ENCODE results near the gene SPAG9.

Gene SPAG9

DNA sequence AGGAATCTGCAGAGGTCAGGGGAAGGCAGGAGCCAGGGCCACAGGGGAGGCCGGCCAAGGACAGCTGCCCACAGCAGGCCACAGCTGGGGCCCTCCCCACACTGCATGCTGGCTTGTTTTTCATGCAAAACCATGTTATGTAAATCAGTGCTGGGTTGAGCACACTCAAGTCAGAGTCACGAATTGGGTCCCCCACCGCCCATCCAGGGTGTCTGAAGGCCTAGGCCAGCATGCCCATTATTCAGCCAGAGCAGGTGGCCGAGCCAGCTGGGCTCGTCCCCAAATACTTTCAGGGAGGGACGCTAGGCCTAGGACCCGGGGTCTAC lies 203.3 kb downstream of the SPAG9 start:
- Mint-ChIP-seq H3K4me1 (ENCODE audit: low read depth) (peaks cover 65% of the 10 kb centered on the region), H3K27ac (no peak overlapping the region), H3K9me3 (no peaks in the 10 kb centered on the region), H3K36me3 (ENCODE audit: low read depth) (no peaks in the 10 kb centered on the region), H3K27me3 (no peaks in the 10 kb centered on the region), H3K4me3 (no peak overlapping the region)

DNA sequence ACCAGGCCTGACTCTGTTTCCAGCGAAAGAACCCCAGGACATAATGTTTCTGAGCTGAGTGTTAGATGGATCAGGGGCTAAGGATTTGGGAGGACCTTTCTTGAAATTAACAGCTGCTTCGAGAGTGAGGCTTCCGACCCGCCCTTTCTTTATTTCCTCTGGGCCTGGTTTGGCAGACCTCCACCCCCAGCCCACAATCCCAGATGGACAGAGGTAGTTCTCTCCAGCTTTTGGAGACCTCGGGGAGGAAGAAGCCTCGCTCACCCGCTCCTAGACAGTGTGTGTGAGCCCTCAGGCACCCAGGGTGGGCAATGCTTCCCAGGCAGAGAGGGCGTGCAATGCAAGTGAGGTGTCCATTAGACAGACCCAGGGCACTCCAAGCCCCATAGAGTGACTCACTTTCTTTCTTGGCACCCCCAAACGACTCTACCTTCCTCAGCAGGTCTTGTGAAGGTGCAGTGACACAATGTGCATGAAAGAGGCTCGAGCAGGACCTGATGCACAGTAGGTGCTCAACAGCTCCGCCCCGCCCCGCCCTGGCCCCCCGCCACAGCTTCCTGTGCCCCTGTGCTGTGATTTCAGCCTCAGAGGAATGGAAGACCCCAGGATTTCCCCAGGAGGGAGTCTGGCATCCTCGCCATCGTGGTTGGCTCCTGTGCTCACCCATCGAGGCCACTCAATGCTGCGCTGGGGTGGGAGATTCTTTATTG lies 203.8 kb downstream of the SPAG9 start:
- Mint-ChIP-seq H3K4me1 (ENCODE audit: low read depth) (peaks cover 65% of the 10 kb centered on the region), H3K4me3 (no peak overlapping the region), H3K27me3 (no peaks in the 10 kb centered on the region), H3K27ac (peak overlapping the region; percentile 84), H3K9me3 (no peaks in the 10 kb centered on the region), H3K36me3 (ENCODE audit: low read depth) (no peaks in the 10 kb centered on the region)

GRCh38 chr17:50916026-50916707 lies 204.5 kb downstream of the SPAG9 start:
- peak overlapping the region; percentile 84 for H3K27ac Mint-ChIP-seq
- H3K4me1 Mint-ChIP-seq (ENCODE audit: low read depth) = peaks cover 70% of the 10 kb centered on the region
- no peaks in the 10 kb centered on the region for H3K36me3 Mint-ChIP-seq (ENCODE audit: low read depth)
- no peaks in the 10 kb centered on the region for H3K27me3 Mint-ChIP-seq
- H3K9me3 Mint-ChIP-seq = no peaks in the 10 kb centered on the region
- H3K4me3 Mint-ChIP-seq = no peak overlapping the region

- no peak overlapping the region for H3K4me3 Mint-ChIP-seq
- peak overlapping the region; percentile 11 for H3K27ac Mint-ChIP-seq
- no peaks in the 10 kb centered on the region for H3K27me3 Mint-ChIP-seq
- H3K36me3 Mint-ChIP-seq (ENCODE audit: low read depth) = no peaks in the 10 kb centered on the region
- no peaks in the 10 kb centered on the region for H3K9me3 Mint-ChIP-seq
- H3K4me1 Mint-ChIP-seq (ENCODE audit: low read depth) = peaks cover 78% of the 10 kb centered on the region
Observed at GRCh38 chr17:50914505-50915063, 206.1 kb downstream of the SPAG9 start.

GRCh38 chr17:50913120-50913519 lies 207.5 kb downstream of the SPAG9 start:
- Mint-ChIP-seq H3K27me3 (no peaks in the 10 kb centered on the region), H3K27ac (peak overlapping the region; percentile 83), H3K4me1 (ENCODE audit: low read depth) (peaks cover 78% of the 10 kb centered on the region), H3K9me3 (no peaks in the 10 kb centered on the region), H3K4me3 (no peak overlapping the region), H3K36me3 (ENCODE audit: low read depth) (no peaks in the 10 kb centered on the region)

Measured in stimulated activated naive CD8-positive, alpha-beta T cell treated with anti-CD3 and anti-CD28 coated beads, Interleukin-15, Interleukin-2, amounts not matched to agents 100 ng/mL and 50 ng/mL, for 24 hours (primary cell).